Gastrocnemius medialis (tissue), 4 donors: Measurements from ENCODE around the gene VTCN1.
"Not testable (repeated sequence)": the region's sequence is repeated elsewhere in the genome, so short reads cannot be mapped to it uniquely, and the experiment has no call there.

ENCODE experiments used
- POLR2A ChIP-seq, 2 donors: fragments of 450-650 bp; IDR thresholded peaks; one replicate each; pipeline ENCODE4 v1.6.1; 2017; ENCODE audit warnings: antibody characterized with exemption in 2 of 2, mild to moderate bottlenecking in 2 of 2, moderate library complexity in 2 of 2
- TF ChIP-seq, protein P1 (sequence below), 5 experiments: fragments of 450-650 bp in 3 of 5; fragments of 200-600 bp in 2 of 5; sonication (generic) in 2 of 5; IDR thresholded peaks in 4 of 5; conservative IDR thresholded peaks in 1 of 5; 1 replicate in 4 of 5; 2 replicates in 1 of 5; pipeline ENCODE4 v1.5.1; 2016 to 2019; ENCODE audit warnings: antibody characterized with exemption in 5 of 5, mild to moderate bottlenecking in 3 of 5, moderate library complexity in 3 of 5

DNA sequence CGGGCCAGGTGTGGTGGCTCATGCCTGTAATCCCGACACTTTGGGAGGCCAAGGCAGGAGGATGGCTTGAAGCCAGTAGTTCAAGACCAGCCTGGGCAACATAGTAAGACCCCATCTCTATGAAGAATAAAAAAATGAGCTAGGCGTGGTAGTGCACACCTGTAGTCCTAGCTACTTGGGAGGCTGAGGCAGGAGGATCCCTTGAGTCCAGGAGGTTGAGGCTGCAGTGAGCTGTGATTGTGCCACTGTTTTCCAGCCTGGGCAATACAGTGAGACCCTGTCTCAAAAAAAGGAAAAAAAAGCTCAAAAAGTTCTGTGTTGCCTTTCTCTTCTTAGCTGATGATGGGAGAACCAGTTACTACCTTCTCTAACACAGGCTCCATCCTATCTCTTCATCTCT, 108.9 kb downstream of the VTCN1 start:
- TF ChIP-seq, protein P1, sequence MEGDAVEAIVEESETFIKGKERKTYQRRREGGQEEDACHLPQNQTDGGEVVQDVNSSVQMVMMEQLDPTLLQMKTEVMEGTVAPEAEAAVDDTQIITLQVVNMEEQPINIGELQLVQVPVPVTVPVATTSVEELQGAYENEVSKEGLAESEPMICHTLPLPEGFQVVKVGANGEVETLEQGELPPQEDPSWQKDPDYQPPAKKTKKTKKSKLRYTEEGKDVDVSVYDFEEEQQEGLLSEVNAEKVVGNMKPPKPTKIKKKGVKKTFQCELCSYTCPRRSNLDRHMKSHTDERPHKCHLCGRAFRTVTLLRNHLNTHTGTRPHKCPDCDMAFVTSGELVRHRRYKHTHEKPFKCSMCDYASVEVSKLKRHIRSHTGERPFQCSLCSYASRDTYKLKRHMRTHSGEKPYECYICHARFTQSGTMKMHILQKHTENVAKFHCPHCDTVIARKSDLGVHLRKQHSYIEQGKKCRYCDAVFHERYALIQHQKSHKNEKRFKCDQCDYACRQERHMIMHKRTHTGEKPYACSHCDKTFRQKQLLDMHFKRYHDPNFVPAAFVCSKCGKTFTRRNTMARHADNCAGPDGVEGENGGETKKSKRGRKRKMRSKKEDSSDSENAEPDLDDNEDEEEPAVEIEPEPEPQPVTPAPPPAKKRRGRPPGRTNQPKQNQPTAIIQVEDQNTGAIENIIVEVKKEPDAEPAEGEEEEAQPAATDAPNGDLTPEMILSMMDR (IDR thresholded peaks at IDR 0.05 in 4 of 5, conservative IDR thresholded peaks at IDR 0.05 in 1 of 5), result not testable (repeated sequence)
- TF ChIP-seq POLR2A (IDR thresholded peaks at IDR 0.05), result not testable (repeated sequence)
